H1 (cell line): Measurements from ENCODE around the gene SRGAP3. TPM values are rescaled to one million over a fixed set of nuclear protein-coding genes. Genes with fewer than 3 reads are reported as not detected.

Experiments
- CTCF ChIA-PET: fragments of 300-600 bp; sonication (Branson Sonifier 250); formaldehyde crosslinking; loops from one replicate; lab custom pipeline; 2021; ENCODE audit not compliant: partially characterized antibody; lab: Charles Lee
- POLR2A ChIA-PET: fragments of 300-600 bp; sonication (Branson Sonifier 250); formaldehyde crosslinking; loops from one replicate; lab custom pipeline; 2021; ENCODE audit warnings: inconsistent platforms; ENCODE audit not compliant: partially characterized antibody; lab: Charles Lee
- DNase-seq, 2 experiments: peaks; one replicate each; pipeline versions ENCODE4 v3.0.0 to v3.0.0-alpha.2; 2010 to 2022; ENCODE audit warnings: low spot score in 2 of 2, low read depth in 1 of 2, mixed read lengths in 1 of 2
- FAIRE-seq: peaks from 2 replicates; lab custom pipeline; 2011; peaks lifted over from hg19 to GRCh38; lab: Jason Lieb, UNC
- H2AFZ ChIP-seq: 2 replicates; pipeline ENCODE4 v1.8.1; 2012; ENCODE audit warnings: low read length, inconsistent platforms
- H2AK5ac ChIP-seq: 2 replicates; pipeline ENCODE4 v1.6.1; 2013; ENCODE audit warnings: low read depth, low read length
- H2BK120ac ChIP-seq: replicated peaks from 2 replicates; pipeline ENCODE3; 2013; ENCODE audit warnings: low read depth, low read length, inconsistent platforms
- H2BK12ac ChIP-seq: 2 replicates; pipeline ENCODE4 v1.6.1; 2013; ENCODE audit warnings: low read depth, low read length
- H2BK15ac ChIP-seq: 2 replicates; pipeline ENCODE4 v1.6.1; 2013; ENCODE audit warnings: low read length
- H2BK20ac ChIP-seq: 2 replicates; pipeline ENCODE4 v1.6.1; 2013; ENCODE audit warnings: low read length
- H2BK5ac ChIP-seq: 2 replicates; pipeline ENCODE4 v1.6.1; 2013; ENCODE audit warnings: low read depth, low read length
- H3K14ac ChIP-seq: 2 replicates; pipeline ENCODE4 v1.6.1; 2013; ENCODE audit warnings: inconsistent platforms; ENCODE audit not compliant: insufficient read length
- H3K18ac ChIP-seq: 2 replicates; pipeline ENCODE4 v1.6.1; 2013; ENCODE audit warnings: low read length; ENCODE audit errors: extremely low read depth
- H3K23ac ChIP-seq: 2 replicates; pipeline ENCODE4 v1.6.1; 2013; ENCODE audit warnings: inconsistent platforms; ENCODE audit not compliant: insufficient read length
- H3K23me2 ChIP-seq: 2 replicates; pipeline ENCODE4 v1.6.1; 2013; ENCODE audit warnings: low read depth, low read length
- H3K27ac ChIP-seq: 2 replicates; pipeline ENCODE4 v1.6.1; 2011; ENCODE audit warnings: low read depth, low read length, inconsistent platforms
- H3K27me3 ChIP-seq, 4 experiments: replicated peaks in 1 of 4; 1 replicate in 1 of 4; 2 replicates in 3 of 4; pipeline versions ENCODE4 v1.6.1 to v1.8.1; 2011 to 2013; ENCODE audit warnings: low read length in 3 of 4, mild to moderate bottlenecking in 3 of 4, inconsistent platforms in 2 of 4, mixed read lengths in 2 of 4, moderate library complexity in 1 of 4; ENCODE audit not compliant: control insufficient read depth in 3 of 4, insufficient read depth in 3 of 4; ENCODE audit errors: extremely low read depth in 1 of 4
- H3K36me3 ChIP-seq, 4 experiments: 2 replicates each; pipeline versions ENCODE4 v1.6.1 to v1.8.1; 2011 to 2013; ENCODE audit warnings: mild to moderate bottlenecking in 4 of 4, low read length in 3 of 4, moderate library complexity in 2 of 4, control low read depth in 1 of 4, inconsistent platforms in 1 of 4; ENCODE audit not compliant: insufficient read depth in 4 of 4, control insufficient read depth in 2 of 4
- H3K4ac ChIP-seq: replicated peaks from 2 replicates; pipeline ENCODE3; 2013; ENCODE audit warnings: low read length, low read depth, mixed read lengths, inconsistent platforms; ENCODE audit not compliant: insufficient read length
- H3K4me1 ChIP-seq, 4 experiments: replicated peaks in 1 of 4; 1 replicate in 1 of 4; 2 replicates in 3 of 4; pipeline versions ENCODE4 v1.6.1 to v1.8.1; 2011 to 2013; ENCODE audit warnings: low read length in 3 of 4, inconsistent platforms in 2 of 4, mixed read lengths in 1 of 4; ENCODE audit not compliant: insufficient read depth in 4 of 4, control insufficient read depth in 3 of 4
- H3K4me2 ChIP-seq, 2 experiments: 2 replicates each; pipeline versions ENCODE4 v1.6.1 to v1.8.1; 2011 to 2013; ENCODE audit warnings: low read depth in 2 of 2, low read length in 2 of 2, control low read depth in 1 of 2, inconsistent platforms in 1 of 2, mild to moderate bottlenecking in 1 of 2; ENCODE audit not compliant: insufficient read depth in 1 of 2
- H3K4me3 ChIP-seq, 4 experiments: fragments of 200-600, 300-600 bp in 1 of 4; sonication (generic), shearing (Covaris generic), sonication (Bioruptor Twin) in 1 of 4; 2 replicates each; pipeline versions ENCODE4 v1.5.1 to v1.8.1; 2011 to 2016; ENCODE audit warnings: low read length in 4 of 4, low read depth in 3 of 4, control low read depth in 2 of 4, inconsistent platforms in 2 of 4, mild to moderate bottlenecking in 2 of 4, mixed read lengths in 1 of 4, moderate library complexity in 1 of 4; ENCODE audit not compliant: insufficient read depth in 2 of 4; ENCODE audit errors: extremely low read depth in 1 of 4
- H3K56ac ChIP-seq: replicated peaks from 2 replicates; pipeline ENCODE3; 2013; ENCODE audit warnings: low read depth, mild to moderate bottlenecking, mixed read lengths, low read length, inconsistent platforms; ENCODE audit not compliant: insufficient read length
- H3K79me1 ChIP-seq: 2 replicates; pipeline ENCODE4 v1.6.1; 2013; ENCODE audit warnings: low read depth, low read length, control low read depth
- H3K79me2 ChIP-seq, 2 experiments: 2 replicates each; pipeline versions ENCODE4 v1.6.1 to v1.8.1; 2012 to 2013; ENCODE audit warnings: low read length in 2 of 2, mild to moderate bottlenecking in 2 of 2, inconsistent platforms in 1 of 2; ENCODE audit not compliant: insufficient read depth in 2 of 2, control insufficient read depth in 1 of 2
- H3K9ac ChIP-seq, 4 experiments: replicated peaks in 1 of 4; 1 replicate in 1 of 4; 2 replicates in 3 of 4; pipeline versions ENCODE4 v1.6.1 to v1.8.1; 2011 to 2013; ENCODE audit warnings: low read depth in 3 of 4, low read length in 3 of 4, control low read depth in 2 of 4, mild to moderate bottlenecking in 2 of 4, moderate library complexity in 2 of 4, inconsistent platforms in 1 of 4; ENCODE audit errors: extremely low read depth in 1 of 4
- H3K9me3 ChIP-seq, 2 experiments: 2 replicates each; pipeline versions ENCODE4 v1.6.1 to v1.8.1; 2012 to 2013; ENCODE audit warnings: mild to moderate bottlenecking in 2 of 2, moderate library complexity in 2 of 2, control low read depth in 1 of 2, inconsistent platforms in 1 of 2, low read depth in 1 of 2, low read length in 1 of 2, mixed read lengths in 1 of 2; ENCODE audit not compliant: insufficient read depth in 2 of 2
- H4K20me1 ChIP-seq, 2 experiments: replicated peaks in 1 of 2; 2 replicates each; pipeline versions ENCODE3 to v1.8.1; 2011 to 2013; ENCODE audit warnings: inconsistent platforms in 2 of 2, low read length in 2 of 2, mild to moderate bottlenecking in 1 of 2; ENCODE audit not compliant: insufficient read depth in 2 of 2, control insufficient read depth in 1 of 2
- H4K5ac ChIP-seq: 2 replicates; pipeline ENCODE4 v1.6.1; 2013; ENCODE audit warnings: low read length, low read depth, mixed read lengths, inconsistent platforms; ENCODE audit not compliant: insufficient read length
- H4K8ac ChIP-seq: 2 replicates; pipeline ENCODE4 v1.8.0; 2013; ENCODE audit warnings: mild to moderate bottlenecking, moderate library complexity, low read length, inconsistent platforms; ENCODE audit not compliant: insufficient read depth; ENCODE audit errors: extremely low read depth
- H4K91ac ChIP-seq: replicated peaks from 2 replicates; pipeline ENCODE3; 2013; ENCODE audit warnings: low read length, mixed read lengths, inconsistent platforms; ENCODE audit not compliant: insufficient read length
- ATF3 ChIP-seq: IDR thresholded peaks from 2 replicates; pipeline ENCODE4 v1.6.1; 2011; ENCODE audit warnings: low read depth, mild to moderate bottlenecking, low read length; ENCODE audit not compliant: insufficient read depth
- GABPA ChIP-seq: IDR thresholded peaks from 2 replicates; pipeline ENCODE4 v1.6.1; 2011; ENCODE audit warnings: mild to moderate bottlenecking, low read length, moderate library complexity, borderline replicate concordance; ENCODE audit not compliant: insufficient read depth
- HDAC2 ChIP-seq, 2 experiments: fragments of 300-600 bp in 1 of 2; sonication (generic) in 1 of 2; IDR thresholded peaks; 2 replicates each; pipeline ENCODE4 v1.6.1; 2011 to 2012; ENCODE audit warnings: low read depth in 2 of 2, low read length in 2 of 2, mild to moderate bottlenecking in 2 of 2, moderate library complexity in 2 of 2, borderline replicate concordance in 1 of 2, inconsistent platforms in 1 of 2
- JUND ChIP-seq: IDR thresholded peaks from 2 replicates; pipeline ENCODE4 v1.6.1; 2011; ENCODE audit warnings: mild to moderate bottlenecking, improper control_type of control experiment, low read length
- KDM4A ChIP-seq: IDR thresholded peaks from one replicate; pipeline ENCODE4 v1.7.1; 2012; ENCODE audit warnings: low read depth, mild to moderate bottlenecking, moderate library complexity, low read length, inconsistent platforms; ENCODE audit not compliant: severe bottlenecking
- MAX ChIP-seq: IDR thresholded peaks from 2 replicates; pipeline ENCODE4 v1.6.1; 2012; ENCODE audit warnings: inconsistent platforms
- PHF8 ChIP-seq: fragments of 200-600 bp; sonication (generic); conservative IDR thresholded peaks from 2 replicates; pipeline ENCODE4 v1.7.1; 2012; ENCODE audit warnings: low read depth, mild to moderate bottlenecking, inconsistent platforms, low read length, moderate library complexity
- POLR2A ChIP-seq, 2 experiments: IDR thresholded peaks; 1 replicate in 1 of 2; 2 replicates in 1 of 2; pipeline ENCODE4 v1.6.1; 2011; ENCODE audit warnings: low read depth in 2 of 2, low read length in 2 of 2, mild to moderate bottlenecking in 2 of 2; ENCODE audit errors: control extremely low read depth in 1 of 2
- TAF1 ChIP-seq: IDR thresholded peaks from 2 replicates; pipeline ENCODE4 v1.6.1; 2011; ENCODE audit warnings: mild to moderate bottlenecking, low read depth, low read length
- TAF7 ChIP-seq: optimal IDR thresholded peaks from 2 replicates; pipeline ENCODE3; 2011; ENCODE audit warnings: low read depth, mild to moderate bottlenecking, inconsistent platforms, low read length, moderate library complexity, borderline replicate concordance
- WGBS, 2 experiments: shearing (Covaris generic) in 1 of 2; methylation state at CpG; one replicate each; pipeline versions ENCODE4 v1.1.6 to v1.1.7; 2013 to 2015; ENCODE audit warnings: low lambda C conversion rate in 2 of 2, mixed read lengths in 2 of 2, inconsistent platforms in 1 of 2, low coverage in 1 of 2, missing lambda C conversion rate in 1 of 2; ENCODE audit not compliant: insufficient replicate concordance in 2 of 2, insufficient coverage in 1 of 2, insufficient read length in 1 of 2; ENCODE audit errors: extremely low coverage in 1 of 2, missing lambda C conversion rate in 1 of 2; 5-methylcytosine and 5-hydroxymethylcytosine counted together
- polyA plus RNA-seq, 7 experiments: library from polyadenylated mRNA; depleted of rRNA in 3 of 7; stranded (reverse) in 5 of 7; unstranded in 2 of 7; fragments of >200 nt in 5 of 7; fragments of 200-250 nt in 2 of 7; gene quantifications; 1 replicate in 5 of 7; 2 replicates in 1 of 7; 4 replicates in 1 of 7; pipeline versions ENCODE4 v1.2.1 to v1.2.3, GENCODE V29; 2011 to 2013; ENCODE audit warnings: missing spikeins in 2 of 7, mixed read lengths in 2 of 7
- total RNA-seq: library from RNA; stranded (reverse); fragmentation: NEBNext Ultra II Directional; extraction: Animal tissue kit (Norgen Biotek cat#: 25700); gene quantifications from 2 replicates; pipeline ENCODE4 v1.2.1, GENCODE V29; 2021

Gene SRGAP3
- total and polyA plus RNA-seq, 2 of the 8 experiments (the other 6 are each of a cell fraction or from before 2014, with no cell fraction given), result 5.8 to 11.4 TPM

GRCh38 chr3:9135930-9136525, 113.4 kb downstream of the SRGAP3 start:
- Histone ChIP-seq H2BK20ac (no peak overlapping the region), H3K4ac (no peak overlapping the region), H3K36me3 (no peaks in the 10 kb centered on the region), H3K9me3 (peaks cover 0 to 4% of the 10 kb centered on the region in 2 experiments; a peak in 1 of 4 replicates), H4K20me1 (peaks cover 0 to 2% of the 10 kb centered on the region in 2 experiments), H3K79me2 (no peaks in the 10 kb centered on the region), H2AFZ (peak overlapping the region; percentile 56; the same call in 1 of the 2 replicates), H2BK120ac (no peak overlapping the region), H2AK5ac (no peak overlapping the region), H3K56ac (no peak overlapping the region), H3K23me2 (no peaks in the 10 kb centered on the region; the same call in 1 of the 2 replicates), H2BK12ac (no peak overlapping the region; the same call in 1 of the 2 replicates), H3K4me3 (peak overlapping the region; percentile 26 to 59 (median 42)), H2BK5ac (no peak overlapping the region; the same call in 1 of the 2 replicates), H3K9ac (peak overlapping the region in 1 of 4 experiments; percentile 47; a peak in 2 of 7 replicates), H2BK15ac (no peak overlapping the region), H4K8ac (peak overlapping the region; percentile 86; the same call in 1 of the 2 replicates), H3K18ac (peak overlapping the region; percentile 73; the same call in 1 of the 2 replicates), H3K27ac (no peak overlapping the region), H3K14ac (no peak overlapping the region), H3K27me3 (peaks cover 0 to 13% (median 8%) of the 10 kb centered on the region in 4 experiments; a peak in 6 of 7 replicates), H3K79me1 (no peaks in the 10 kb centered on the region), H4K5ac (no peak overlapping the region), H3K4me2 (peak overlapping the region; percentile 69 to 85), H4K91ac (no peak overlapping the region), H3K23ac (no peak overlapping the region), H3K4me1 (peaks cover 4 to 10% (median 7%) of the 10 kb centered on the region in 4 experiments)
- 8% methylated on average over 37 of the region's 56 CpGs; no CpG with 5 or more reads in 1 of the 2 experiments for whole genome bisulfite sequencing, 2 experiments
- FAIRE-seq (no peak), DNase-seq (peak in 1 of 2 experiments; percentile 74)
- CTCF ChIA-PET, result interaction anchor here (0.9 to 2.6 kb wide), 12 partner anchors 10 to 166 kb away, joined by 3 to 9 read pairs (median 6); no protein-coding TSS in a partner anchor
- POLR2A ChIA-PET, result interaction anchor here (1.0 to 1.2 kb wide), 5 partner anchors 11 to 75 kb away, joined by 3 to 4 read pairs (median 3); no protein-coding TSS in a partner anchor
- TF ChIP-seq JUND (no peak), POLR2A (IDR thresholded peaks at IDR 0.05; ENCODE audit: control extremely low read depth in 1 of 2, low read depth in 2 of 2, low read length in 2 of 2) (peak in 1 of 2 experiments; percentile 50; a peak in 2 of 3 replicates), GABPA (no peak), ATF3 (no peak), TAF7 (peak; percentile 38), TAF1 (peak; percentile 43; the same call in 1 of the 2 replicates), PHF8 (no peak), KDM4A (peak; percentile 64), MAX (peak; percentile 87), HDAC2 (IDR thresholded peaks at IDR 0.05; ENCODE audit: borderline replicate concordance in 1 of 2, low read depth in 2 of 2, low read length in 2 of 2) (0 out of 4 replicates have a peak, but pooled peaks of 1 of the 2 experiments have one; percentile 20)
